Adrenal gland (tissue), 5 donors: Measurements from ENCODE around the gene EXOC4.

Source experiments
- CTCF ChIP-seq, 6 experiments: fragments of 450-650 bp in 4 of 6; fragments of 200-600 bp in 2 of 6; sonication (generic) in 1 of 6; IDR thresholded peaks; 1 replicate in 5 of 6; 2 replicates in 1 of 6; pipeline versions ENCODE4 v1.5.1 to v1.8.0; 2016 to 2021; ENCODE audit warnings: antibody characterized with exemption in 6 of 6, mild to moderate bottlenecking in 2 of 6, moderate library complexity in 1 of 6
- POLR2A ChIP-seq, 2 donors: fragments of 450-650 bp; IDR thresholded peaks; one replicate each; pipeline ENCODE4 v1.6.1; 2017; ENCODE audit warnings: antibody characterized with exemption in 2 of 2, mild to moderate bottlenecking in 2 of 2, moderate library complexity in 1 of 2
- donor health status: DM: no; HTN: no; CAD: no.

- TF ChIP-seq POLR2A (IDR thresholded peaks at IDR 0.05) (no peak), CTCF (IDR thresholded peaks at IDR 0.05) (no peak)
Measured at GRCh38 chr7:133502498-133502897, 249.6 kb downstream of the EXOC4 start.
